Stimulated activated CD8-positive, alpha-beta memory T cell treated with anti-CD3 and anti-CD28 coated beads, Interleukin-4, amount 100 ng/mL, for 48 hours (primary cell): Measurements from ENCODE around the gene PER1.
A peak's percentile ranks its signal among the peaks of the same experiment; 100 is the strongest.

Experiments
- DNase-seq: peaks from one replicate; pipeline ENCODE4 v3.0.0-alpha.2; 2020

PER1 gene

DNA sequence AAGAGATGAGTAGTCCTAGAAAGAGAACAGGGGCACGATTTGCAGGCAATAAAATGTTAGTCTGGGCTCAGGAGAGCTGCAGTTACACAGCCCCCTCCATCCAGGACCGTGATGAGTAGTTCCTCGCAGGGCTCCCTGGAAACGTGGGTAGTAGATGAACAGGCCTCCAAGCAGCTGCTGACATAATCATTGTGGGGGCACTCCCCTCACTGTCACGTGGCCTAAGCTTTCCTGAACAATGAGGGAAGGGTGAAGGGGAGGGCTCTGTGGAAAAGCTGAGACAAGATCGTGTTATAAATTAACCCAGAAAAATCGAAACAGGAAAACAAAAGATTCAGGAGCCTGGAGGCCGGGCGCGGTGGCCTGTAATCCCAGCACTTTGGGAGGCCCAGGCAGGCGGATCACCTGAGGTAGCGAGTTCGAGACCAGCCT lies 1.3 kb upstream of the PER1 start:
- peak; percentile 77 for DNase-seq

- DNase-seq: no peak
Measured at GRCh38 chr17:8153031-8153451, 837 bp upstream of the PER1 start.

DNA sequence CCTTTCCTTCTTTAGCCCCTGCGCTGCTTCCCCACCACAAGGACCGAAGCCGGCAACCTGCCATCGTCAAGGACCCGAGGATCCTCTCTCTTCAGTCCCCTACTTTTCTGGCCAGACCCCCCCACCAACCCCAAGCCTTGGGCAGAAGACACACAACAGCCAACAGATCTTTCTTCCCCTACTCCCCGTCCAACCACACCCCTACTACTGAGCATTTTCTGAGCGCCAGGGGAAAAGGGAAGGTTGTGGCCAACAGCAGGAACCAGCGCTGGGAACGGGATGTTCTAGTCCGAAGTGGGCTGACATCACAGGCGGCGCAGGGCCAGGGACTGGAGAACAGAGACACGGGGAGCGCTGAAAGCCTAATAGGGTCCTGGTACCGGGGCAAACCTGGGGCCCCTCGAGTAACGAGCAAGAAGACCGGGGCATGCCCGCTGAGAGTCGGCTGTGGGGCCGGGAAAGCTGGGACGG lies 528 bp downstream of the PER1 start:
- peak; percentile 65 for DNase-seq

DNA sequence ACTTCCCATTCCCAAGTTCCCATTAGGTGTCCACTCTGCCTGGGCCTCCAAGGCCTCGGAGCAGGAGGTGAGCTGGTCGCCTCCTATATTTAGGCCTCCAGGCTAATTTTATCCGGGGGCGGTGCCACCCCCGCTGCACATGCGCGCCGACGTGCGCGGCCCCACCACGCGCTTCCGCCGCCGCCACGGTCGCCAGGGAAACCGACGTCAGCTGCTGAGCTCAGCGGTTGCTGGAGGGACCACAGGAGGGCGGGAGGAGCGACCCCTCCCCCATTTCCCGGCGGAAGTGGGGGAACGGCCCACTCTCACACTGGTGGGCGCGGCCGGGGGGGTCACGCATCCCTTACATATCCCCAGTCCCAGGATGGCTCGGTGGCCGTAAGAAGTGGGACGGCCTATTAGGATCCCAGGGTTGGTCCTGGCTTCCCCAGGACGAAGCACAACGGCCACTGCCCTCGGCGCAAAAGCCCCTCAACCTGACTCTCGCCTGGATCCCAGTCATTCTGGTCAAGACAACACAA lies 1.0 kb downstream of the PER1 start:
- peak; percentile 92 for DNase-seq

DNA sequence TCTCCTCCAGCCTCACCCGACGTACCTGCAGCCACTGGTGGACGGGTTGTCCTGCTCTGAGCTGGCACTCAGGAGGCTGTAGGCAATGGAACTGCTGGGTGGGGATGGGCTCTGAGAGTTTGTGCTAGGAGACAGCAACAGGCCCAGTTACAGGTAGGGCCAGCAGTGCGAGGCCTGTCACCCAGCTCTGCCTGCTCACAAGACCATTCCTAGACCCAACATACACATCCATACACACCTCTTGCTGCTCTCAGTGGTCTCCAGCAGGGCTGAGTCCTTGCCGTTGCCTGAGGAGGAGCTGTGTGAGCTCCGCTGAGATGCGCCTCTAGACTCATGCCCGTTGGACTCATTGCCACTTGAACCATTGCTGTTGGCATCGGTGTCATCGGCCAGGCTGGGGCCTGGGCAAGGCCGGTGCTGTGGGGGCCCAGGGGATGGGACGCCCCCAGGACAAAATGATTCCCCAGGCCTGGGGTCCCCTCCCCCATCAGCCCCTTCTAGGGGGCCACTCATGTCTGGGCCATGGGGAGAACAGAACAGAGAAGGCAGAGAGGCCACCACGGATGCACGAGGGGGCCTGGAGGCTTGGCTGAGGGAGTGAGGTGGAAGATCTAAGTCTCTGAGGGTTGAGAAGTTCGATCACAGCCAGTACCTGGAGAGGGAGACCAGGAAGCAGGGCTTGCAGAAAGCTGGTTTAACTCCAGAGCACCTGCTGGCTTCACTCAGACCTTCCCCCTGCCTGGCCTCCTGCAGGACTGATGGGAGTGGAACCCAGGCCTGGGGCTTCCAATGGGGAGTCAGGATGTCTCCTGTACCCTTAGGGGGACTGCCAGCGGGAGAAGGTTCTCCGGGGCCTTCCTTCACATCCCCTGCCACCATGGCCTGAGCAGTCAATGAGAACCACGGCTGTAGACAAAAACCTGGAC lies 1.7 kb downstream of the PER1 start:
- DNase-seq: no peak

GRCh38 chr17:8149419-8150193 lies 2.6 kb downstream of the PER1 start:
- no peak for DNase-seq

GRCh38 chr17:8148560-8148959 lies 3.6 kb downstream of the PER1 start:
- no peak for DNase-seq

GRCh38 chr17:8147805-8148404 lies 4.3 kb downstream of the PER1 start:
- no peak for DNase-seq

GRCh38 chr17:8147141-8147804 lies 4.9 kb downstream of the PER1 start:
- DNase-seq: no peak

GRCh38 chr17:8146381-8147140 lies 5.6 kb downstream of the PER1 start:
- DNase-seq: no peak

DNA sequence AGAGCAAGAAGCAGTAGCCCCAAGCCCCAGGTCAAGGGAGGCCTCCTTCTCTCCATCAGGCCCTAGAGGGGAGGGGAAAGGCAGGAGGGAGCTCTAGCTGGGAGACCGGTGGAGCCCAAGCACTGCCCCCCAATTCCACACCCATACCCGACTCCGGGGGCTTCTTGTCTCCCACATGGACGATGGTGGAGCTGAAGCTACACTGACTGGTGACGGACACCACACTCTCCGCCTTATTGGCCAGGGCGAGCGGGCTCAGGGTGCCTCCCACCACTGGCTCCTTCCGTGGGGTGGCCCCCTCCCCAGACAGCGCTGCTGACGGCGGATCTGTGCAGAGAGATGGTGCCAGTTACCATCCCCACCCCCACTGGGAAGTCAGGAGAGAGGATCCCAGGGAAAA lies 6.4 kb downstream of the PER1 start:
- DNase-seq: no peak

DNA sequence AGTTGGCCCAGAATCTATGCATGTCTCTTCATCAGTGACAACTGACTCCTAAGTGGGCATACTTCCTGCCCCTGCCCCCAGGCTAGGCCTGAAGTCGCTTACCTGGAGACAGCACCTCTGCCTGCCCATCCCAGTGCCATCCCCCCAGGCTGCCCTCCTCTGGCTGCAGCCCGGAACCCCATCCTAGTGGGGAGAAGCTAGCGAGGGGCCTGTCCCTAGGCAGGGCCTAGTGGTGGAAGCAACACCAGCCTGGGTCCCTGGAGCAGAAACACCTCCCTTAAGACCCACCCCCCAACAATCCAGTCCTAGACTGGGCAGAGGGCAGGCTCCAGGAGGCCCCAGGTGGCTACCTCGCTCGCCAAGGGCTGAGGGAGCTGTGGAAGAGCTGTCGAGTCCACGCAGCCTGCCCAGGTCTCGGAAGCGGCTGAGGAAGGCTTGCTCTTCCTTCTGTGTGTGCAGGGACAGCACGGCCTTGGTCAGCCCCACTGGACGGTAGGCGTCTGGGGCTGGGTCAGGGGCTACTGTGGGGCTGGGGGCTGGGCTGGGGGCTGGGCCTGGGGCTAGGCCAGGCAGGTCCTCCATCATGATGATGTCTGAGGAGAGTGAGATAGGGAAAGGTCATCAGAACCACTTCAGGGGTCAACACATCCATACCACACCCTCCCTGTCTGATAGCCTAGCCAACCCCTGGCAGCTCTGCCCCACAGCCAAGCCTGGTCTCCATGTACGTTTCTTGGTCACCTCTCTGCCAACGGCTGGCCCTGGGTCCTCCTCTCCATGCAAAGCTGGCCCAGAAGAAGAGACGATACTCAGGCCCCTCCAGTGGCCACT lies 7.6 kb downstream of the PER1 start:
- no peak for DNase-seq

GRCh38 chr17:8143581-8144400 lies 8.4 kb downstream of the PER1 start:
- DNase-seq: no peak

DNA sequence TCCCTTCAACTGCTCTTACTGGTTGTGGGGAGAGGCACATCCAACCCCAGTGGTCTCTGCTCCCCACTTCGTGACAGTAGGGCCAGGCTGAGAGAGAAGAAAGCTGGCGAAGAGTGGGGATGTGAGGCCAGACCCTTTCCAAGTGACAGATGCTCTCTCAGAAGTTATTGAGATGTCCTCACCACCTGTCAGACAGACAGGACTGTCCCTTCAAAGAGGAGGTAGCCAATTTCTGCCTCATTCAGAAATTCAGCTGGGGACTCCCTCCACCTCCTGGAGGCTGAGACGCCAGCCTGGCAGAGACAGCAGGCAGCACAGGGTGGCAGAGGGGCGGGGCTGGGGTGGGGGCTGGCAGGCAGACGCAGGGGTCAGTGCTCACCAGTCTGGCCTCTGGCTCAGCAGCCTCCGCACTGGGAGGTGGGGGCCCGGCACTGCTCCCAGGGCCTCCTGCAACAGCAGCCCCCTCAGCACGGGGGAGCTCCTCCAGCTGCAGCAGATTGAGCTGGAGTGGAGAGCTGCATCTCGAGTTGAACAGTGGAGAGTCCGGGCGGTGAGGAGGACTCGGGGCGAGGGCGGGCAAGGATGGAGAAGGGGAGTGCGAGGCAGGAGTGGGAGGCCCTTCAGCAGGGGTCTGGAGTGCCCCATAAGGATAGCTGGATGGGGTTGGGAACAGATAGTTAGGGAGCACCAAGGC lies 9.2 kb downstream of the PER1 start:
- DNase-seq: no peak

DNA sequence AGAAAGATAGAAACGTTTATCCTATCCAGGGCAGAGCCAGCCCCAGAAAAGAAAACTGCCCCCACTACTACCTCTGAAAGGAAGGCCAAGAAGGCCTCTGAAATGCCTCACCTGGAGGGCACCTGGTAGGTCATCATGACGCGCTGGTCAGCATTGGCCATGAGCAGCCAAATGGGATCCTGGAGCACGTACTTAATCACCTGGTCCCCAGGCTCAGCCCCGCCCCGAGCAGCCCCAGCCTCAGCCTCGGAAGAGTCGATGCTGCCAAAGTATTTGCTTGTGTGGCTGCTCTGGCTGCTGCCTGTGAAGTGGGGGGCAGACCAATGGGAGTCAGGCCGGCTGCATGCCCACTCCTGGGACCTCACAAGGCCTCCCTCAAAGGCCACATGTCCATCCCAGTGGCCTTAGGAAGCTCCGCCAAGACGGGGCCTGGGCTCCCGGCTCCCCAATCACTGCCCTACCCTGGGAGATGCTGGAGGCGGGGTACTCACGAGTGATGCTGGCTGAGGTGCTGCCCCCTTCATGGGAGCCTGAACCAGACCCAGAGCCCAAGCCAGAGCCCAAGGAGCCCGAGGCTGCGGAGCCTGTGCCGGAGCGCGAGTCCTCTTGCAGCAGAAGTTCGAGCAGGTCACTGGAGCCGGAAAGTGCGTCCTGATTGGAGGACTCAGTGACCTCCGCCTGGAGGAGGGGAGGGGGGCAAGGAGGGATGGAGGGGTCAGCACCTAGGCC lies 9.9 kb downstream of the PER1 start:
- no peak for DNase-seq

DNA sequence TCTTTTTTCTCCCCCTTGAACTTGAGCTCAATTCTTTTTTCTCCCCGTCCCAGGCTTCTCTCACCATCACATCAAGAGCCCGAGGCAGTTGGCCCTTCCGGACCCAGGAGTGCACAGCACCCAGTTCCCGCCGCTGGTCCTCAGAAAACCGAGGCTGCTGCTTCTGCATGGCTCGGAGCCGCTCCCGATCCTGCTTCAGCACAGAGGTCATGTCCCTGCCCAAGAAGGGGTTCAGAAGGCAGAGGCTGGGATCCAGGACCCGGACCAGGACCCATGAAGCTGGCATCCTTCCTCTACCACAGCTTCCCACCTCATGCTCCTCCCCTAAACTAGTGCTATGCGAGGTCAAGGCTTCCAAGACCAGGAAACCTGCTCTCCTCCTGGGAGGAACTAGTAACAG lies 10.5 kb downstream of the PER1 start:
- no peak for DNase-seq

DNA sequence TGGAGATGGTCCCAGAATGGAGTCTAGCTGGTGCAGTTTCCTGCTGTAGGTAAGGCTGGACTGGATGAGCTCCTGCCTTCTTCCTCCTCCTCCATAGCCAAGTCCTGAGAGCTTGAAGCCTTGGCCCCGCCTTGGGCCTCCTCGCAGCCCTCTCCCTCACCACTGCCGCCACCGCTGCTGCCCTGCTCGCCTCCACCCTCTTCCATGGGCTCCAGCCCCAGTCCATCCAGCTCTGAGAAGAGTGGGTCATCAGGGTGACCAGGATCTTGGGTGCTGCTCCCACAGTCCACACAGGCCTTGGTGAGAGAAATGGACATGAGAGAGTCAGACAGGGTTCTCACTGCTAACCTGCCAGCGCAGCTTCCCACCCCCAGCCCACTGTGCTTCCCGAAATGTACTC lies 11.2 kb downstream of the PER1 start:
- DNase-seq: no peak
